ENCODE data around the gene SHROOM4. TPM values are rescaled to one million over a fixed set of nuclear protein-coding genes. Genes with fewer than 3 reads are reported as not detected.
A peak's percentile ranks its signal among the peaks of the same experiment; 100 is the strongest.

SHROOM4 gene
- total RNA-seq, 1 donor from 2014 or later = 35.8 TPM

DNA sequence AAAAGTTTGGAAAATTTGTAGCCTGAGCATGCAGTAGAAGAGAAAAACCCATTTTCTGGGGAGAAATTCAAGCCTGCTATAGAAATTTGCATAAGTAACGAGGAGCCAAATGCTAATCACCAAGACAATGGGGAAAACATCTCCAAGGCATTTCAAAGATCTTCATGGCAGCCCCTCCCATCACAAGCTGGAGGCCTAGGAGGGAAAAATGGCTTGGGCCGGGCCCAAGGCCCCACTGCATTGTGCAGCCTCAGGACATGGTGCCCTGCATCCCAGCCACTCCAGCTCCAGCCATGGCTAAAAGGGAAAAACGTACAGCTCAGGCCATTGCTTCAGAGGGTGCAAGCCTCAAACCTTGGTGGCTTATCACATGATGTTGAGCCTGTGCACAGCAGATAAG lies 87.7 kb downstream of the SHROOM4 start:
- peaks cover 3% of the 10 kb centered on the region for H3K27me3 Mint-ChIP-seq (ENCODE audit: unreplicated experiment)
- H3K36me3 Mint-ChIP-seq (ENCODE audit: low read depth, unreplicated experiment) = peaks cover 3% of the 10 kb centered on the region
- no peak for DNase-seq (ENCODE audit: low spot score)
- no peak overlapping the region for H3K4me3 Mint-ChIP-seq (ENCODE audit: unreplicated experiment)
- TF ChIP-seq, protein P1, sequence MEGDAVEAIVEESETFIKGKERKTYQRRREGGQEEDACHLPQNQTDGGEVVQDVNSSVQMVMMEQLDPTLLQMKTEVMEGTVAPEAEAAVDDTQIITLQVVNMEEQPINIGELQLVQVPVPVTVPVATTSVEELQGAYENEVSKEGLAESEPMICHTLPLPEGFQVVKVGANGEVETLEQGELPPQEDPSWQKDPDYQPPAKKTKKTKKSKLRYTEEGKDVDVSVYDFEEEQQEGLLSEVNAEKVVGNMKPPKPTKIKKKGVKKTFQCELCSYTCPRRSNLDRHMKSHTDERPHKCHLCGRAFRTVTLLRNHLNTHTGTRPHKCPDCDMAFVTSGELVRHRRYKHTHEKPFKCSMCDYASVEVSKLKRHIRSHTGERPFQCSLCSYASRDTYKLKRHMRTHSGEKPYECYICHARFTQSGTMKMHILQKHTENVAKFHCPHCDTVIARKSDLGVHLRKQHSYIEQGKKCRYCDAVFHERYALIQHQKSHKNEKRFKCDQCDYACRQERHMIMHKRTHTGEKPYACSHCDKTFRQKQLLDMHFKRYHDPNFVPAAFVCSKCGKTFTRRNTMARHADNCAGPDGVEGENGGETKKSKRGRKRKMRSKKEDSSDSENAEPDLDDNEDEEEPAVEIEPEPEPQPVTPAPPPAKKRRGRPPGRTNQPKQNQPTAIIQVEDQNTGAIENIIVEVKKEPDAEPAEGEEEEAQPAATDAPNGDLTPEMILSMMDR (IDR thresholded peaks at IDR 0.05; ENCODE audit: unreplicated experiment) = no peak
- peaks cover 9% of the 10 kb centered on the region for H3K4me1 Mint-ChIP-seq (ENCODE audit: unreplicated experiment)
- no peaks in the 10 kb centered on the region for H3K9me3 Mint-ChIP-seq (ENCODE audit: unreplicated experiment)
- H3K27ac Mint-ChIP-seq (ENCODE audit: unreplicated experiment) = no peak overlapping the region

DNA sequence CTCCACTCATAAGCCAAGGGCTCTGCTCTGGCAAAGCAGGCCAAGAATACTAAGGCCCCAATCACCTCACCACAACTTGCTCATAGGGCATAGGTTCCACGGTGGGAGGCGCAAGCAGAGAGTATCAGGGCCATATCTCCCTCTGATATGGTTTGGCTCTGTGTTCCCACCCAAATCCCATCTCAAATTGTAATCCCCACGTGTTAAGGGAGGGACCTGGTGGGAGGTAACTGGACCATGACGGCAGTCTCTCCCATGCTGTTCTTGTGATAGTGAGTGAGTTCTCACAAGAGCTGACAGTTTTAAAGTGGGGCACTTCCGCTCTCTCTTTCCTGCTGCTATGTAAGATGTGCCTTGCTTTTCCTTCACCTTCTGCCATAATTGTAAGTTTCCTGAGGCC lies 88.7 kb downstream of the SHROOM4 start:
- Mint-ChIP-seq H3K27ac (ENCODE audit: unreplicated experiment) (peak overlapping the region; percentile 38), H3K4me1 (ENCODE audit: unreplicated experiment) (peaks cover 9% of the 10 kb centered on the region), H3K9me3 (ENCODE audit: unreplicated experiment) (no peaks in the 10 kb centered on the region), H3K4me3 (ENCODE audit: unreplicated experiment) (no peak overlapping the region), H3K27me3 (ENCODE audit: unreplicated experiment) (peaks cover 3% of the 10 kb centered on the region), H3K36me3 (ENCODE audit: low read depth, unreplicated experiment) (peaks cover 3% of the 10 kb centered on the region)
- TF ChIP-seq, protein P1 (IDR thresholded peaks at IDR 0.05; ENCODE audit: unreplicated experiment) = no peak
- DNase-seq (ENCODE audit: low spot score) = no peak

DNA sequence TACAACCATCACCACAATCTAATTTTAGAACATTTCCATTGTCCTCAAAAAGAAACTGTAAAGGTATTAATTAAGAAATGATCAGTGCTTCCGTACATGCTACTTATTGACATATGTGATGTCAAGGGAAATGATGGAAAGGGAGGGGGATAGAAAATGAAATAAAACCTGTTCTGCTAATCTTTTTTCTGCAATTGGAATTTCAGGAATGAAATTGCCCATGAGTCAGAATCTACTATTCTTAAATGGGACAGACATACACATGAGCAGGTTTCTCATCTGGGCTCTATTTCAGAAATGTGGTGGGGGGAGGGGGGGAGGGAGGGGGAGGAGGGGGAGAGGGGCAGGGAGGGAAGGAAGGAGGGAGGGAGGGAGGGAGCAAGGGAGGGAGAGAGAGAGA lies 91.0 kb downstream of the SHROOM4 start:
- H3K27ac Mint-ChIP-seq (ENCODE audit: unreplicated experiment) = no peak overlapping the region
- H3K4me1 Mint-ChIP-seq (ENCODE audit: unreplicated experiment) = peaks cover 9% of the 10 kb centered on the region
- H3K27me3 Mint-ChIP-seq (ENCODE audit: unreplicated experiment) = peaks cover 3% of the 10 kb centered on the region
- no peak for DNase-seq (ENCODE audit: low spot score)
- H3K4me3 Mint-ChIP-seq (ENCODE audit: unreplicated experiment) = no peak overlapping the region
- no peaks in the 10 kb centered on the region for H3K9me3 Mint-ChIP-seq (ENCODE audit: unreplicated experiment)
- H3K36me3 Mint-ChIP-seq (ENCODE audit: low read depth, unreplicated experiment) = peaks cover 3% of the 10 kb centered on the region
- TF ChIP-seq, protein P1 (IDR thresholded peaks at IDR 0.05; ENCODE audit: unreplicated experiment) = no peak

- Mint-ChIP-seq H3K27me3 (ENCODE audit: unreplicated experiment) (peaks cover 3% of the 10 kb centered on the region), H3K9me3 (ENCODE audit: unreplicated experiment) (no peaks in the 10 kb centered on the region), H3K36me3 (ENCODE audit: low read depth, unreplicated experiment) (peaks cover 3% of the 10 kb centered on the region), H3K4me3 (ENCODE audit: unreplicated experiment) (no peak overlapping the region), H3K4me1 (ENCODE audit: unreplicated experiment) (peaks cover 9% of the 10 kb centered on the region), H3K27ac (ENCODE audit: unreplicated experiment) (no peak overlapping the region)
- TF ChIP-seq, protein P1 (IDR thresholded peaks at IDR 0.05; ENCODE audit: unreplicated experiment) = no peak
- no peak for DNase-seq (ENCODE audit: low spot score)
These were observed 92.1 kb downstream of the SHROOM4 start for GRCh38 chrX:50721764-50722521.

DNA sequence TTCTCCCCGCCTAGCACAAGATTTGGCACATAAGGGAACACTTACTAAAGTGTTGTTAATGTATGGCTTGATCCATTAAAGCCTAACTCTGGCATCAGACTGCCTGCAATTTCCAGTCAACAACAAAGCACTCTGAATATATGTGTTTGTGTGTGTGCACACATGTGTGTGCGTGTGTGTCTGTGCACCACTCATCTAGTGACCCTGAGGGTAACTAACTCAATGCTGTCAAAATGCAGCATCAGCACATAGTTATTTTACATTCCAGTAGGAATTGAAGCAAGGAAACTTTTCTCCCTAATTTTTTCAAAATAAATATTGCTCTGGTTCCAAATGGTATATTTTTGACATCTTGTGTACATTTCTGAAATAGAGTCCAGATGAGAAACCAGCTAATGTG lies 94.4 kb downstream of the SHROOM4 start:
- H3K4me1 Mint-ChIP-seq (ENCODE audit: unreplicated experiment) = no peaks in the 10 kb centered on the region
- H3K27me3 Mint-ChIP-seq (ENCODE audit: unreplicated experiment) = no peaks in the 10 kb centered on the region
- H3K4me3 Mint-ChIP-seq (ENCODE audit: unreplicated experiment) = no peak overlapping the region
- H3K9me3 Mint-ChIP-seq (ENCODE audit: unreplicated experiment) = no peaks in the 10 kb centered on the region
- no peak for DNase-seq (ENCODE audit: low spot score)
- TF ChIP-seq, protein P1 (IDR thresholded peaks at IDR 0.05; ENCODE audit: unreplicated experiment) = no peak
- no peak overlapping the region for H3K27ac Mint-ChIP-seq (ENCODE audit: unreplicated experiment)
- H3K36me3 Mint-ChIP-seq (ENCODE audit: low read depth, unreplicated experiment) = no peaks in the 10 kb centered on the region
